GM21723 (cell line): ENCODE measurements around the gene SMAD3.
"Not testable (repeated sequence)": the region's sequence is repeated elsewhere in the genome, so short reads cannot be mapped to it uniquely, and the experiment has no call there.

Experiments
- ATAC-seq: cut with Tn5 transposase; IDR thresholded peaks from one replicate; pipeline ENCODE4 v1.9.1; 2021; ENCODE audit warnings: mild to moderate bottlenecking, moderate library complexity; ENCODE audit not compliant: unreplicated experiment

Gene SMAD3

GRCh38 chr15:67140078-67140833 is 74.9 kb downstream of the SMAD3 start:
- peak; percentile 86 for ATAC-seq

- ATAC-seq: no peak
These were observed 76.8 kb downstream of the SMAD3 start for GRCh38 chr15:67142092-67142766.

- ATAC-seq: no peak
These were observed 77.3 kb downstream of the SMAD3 start for GRCh38 chr15:67142767-67143100.

GRCh38 chr15:67143646-67144045 is 78.2 kb downstream of the SMAD3 start:
- no peak for ATAC-seq

- ATAC-seq: no peak
These were observed 79.4 kb downstream of the SMAD3 start for GRCh38 chr15:67144609-67145311.

- ATAC-seq: no peak
These were observed 79.9 kb downstream of the SMAD3 start for GRCh38 chr15:67145312-67145610.

- ATAC-seq: no peak
These were observed 80.3 kb downstream of the SMAD3 start for GRCh38 chr15:67145710-67146109.

GRCh38 chr15:67146234-67146633 is 80.8 kb downstream of the SMAD3 start:
- ATAC-seq: no peak

GRCh38 chr15:67146875-67147381 is 81.5 kb downstream of the SMAD3 start:
- no peak for ATAC-seq

- no peak for ATAC-seq
These were observed 82.1 kb downstream of the SMAD3 start for GRCh38 chr15:67147396-67147949.

- no peak for ATAC-seq
These were observed 82.8 kb downstream of the SMAD3 start for GRCh38 chr15:67148196-67148701.

- no peak for ATAC-seq
These were observed 83.8 kb downstream of the SMAD3 start for GRCh38 chr15:67149068-67149772.

GRCh38 chr15:67149773-67150022 is 84.3 kb downstream of the SMAD3 start:
- ATAC-seq: no peak

- peak; percentile 60 for ATAC-seq
These were observed 84.8 kb downstream of the SMAD3 start for GRCh38 chr15:67150023-67150860.

GRCh38 chr15:67152429-67152828 is 87.0 kb downstream of the SMAD3 start:
- no peak for ATAC-seq

GRCh38 chr15:67153044-67153443 is 87.6 kb downstream of the SMAD3 start:
- not testable (repeated sequence) for ATAC-seq

- ATAC-seq: no peak
These were observed 88.8 kb downstream of the SMAD3 start for GRCh38 chr15:67154249-67154648.

- ATAC-seq: no peak
These were observed 91.0 kb downstream of the SMAD3 start for GRCh38 chr15:67156426-67156825.

- ATAC-seq: no peak
These were observed 91.4 kb downstream of the SMAD3 start for GRCh38 chr15:67156834-67157233.
